Sigmoid colon (tissue), 4 donors: Measurements from ENCODE around the gene THAP11.

Source experiments
- CTCF ChIP-seq, 4 experiments: fragments of 450-650 bp in 3 of 4; fragments of 200-600 bp in 1 of 4; IDR thresholded peaks; one replicate each; pipeline ENCODE4 v1.5.1; 2016 to 2019; ENCODE audit warnings: antibody characterized with exemption in 4 of 4, mild to moderate bottlenecking in 3 of 4, moderate library complexity in 2 of 4
- POLR2A ChIP-seq, 2 donors: fragments of 450-650 bp; IDR thresholded peaks; one replicate each; pipeline ENCODE4 v1.6.1; 2016; ENCODE audit warnings: antibody characterized with exemption in 2 of 2, mild to moderate bottlenecking in 2 of 2, moderate library complexity in 2 of 2
- POLR2AphosphoS5 ChIP-seq, 4 donors: sonication (generic); formaldehyde crosslinking; IDR thresholded peaks; one replicate each; pipeline ENCODE4 v1.6.1; 2017; ENCODE audit warnings: antibody characterized with exemption in 4 of 4

GRCh38 chr16:67888331-67888730, 46.2 kb downstream of the THAP11 start:
- TF ChIP-seq POLR2A (IDR thresholded peaks at IDR 0.05), result no peak
- no peak for TF ChIP-seq CTCF (IDR thresholded peaks at IDR 0.05)
- no peak for TF ChIP-seq POLR2AphosphoS5 (IDR thresholded peaks at IDR 0.05)
